Activated T-helper 1 cell treated with anti-CD3 and anti-CD28 coated beads, Interleukin-12 subunit alpha, Interleukin-12 subunit beta, Interleukin-2, Interleukin-4 antibody, amounts not matched to agents 30 ng/mL and 10 ng/mL and 1 ng/mL, durations not matched to agents 14 hours and 24 hours and 36 hours (primary cell): Measurements from ENCODE around the gene SERBP1. TPM values are rescaled to one million over a fixed set of nuclear protein-coding genes. Genes with fewer than 3 reads are reported as not detected.

ENCODE experiments used
- DNase-seq: peaks from one replicate; pipeline ENCODE4 v3.0.0; 2021; ENCODE audit warnings: low spot score
- H3K27ac Mint-ChIP-seq: one replicate; pipeline ENCODE4 v1.8.0; 2021; ENCODE audit warnings: mild to moderate bottlenecking, mixed read lengths
- H3K27me3 Mint-ChIP-seq: one replicate; pipeline ENCODE4 v1.8.0; 2022; ENCODE audit warnings: mild to moderate bottlenecking, moderate library complexity, mixed read lengths; ENCODE audit not compliant: insufficient read depth
- H3K36me3 Mint-ChIP-seq: one replicate; pipeline ENCODE4 v1.8.0; 2021; ENCODE audit warnings: low read depth, mixed read lengths
- H3K4me1 Mint-ChIP-seq: one replicate; pipeline ENCODE4 v1.8.0; 2021; ENCODE audit warnings: low read depth, mixed read lengths
- H3K4me3 Mint-ChIP-seq: one replicate; pipeline ENCODE4 v1.8.0; 2021; ENCODE audit warnings: mild to moderate bottlenecking, moderate library complexity, mixed read lengths
- H3K9me3 Mint-ChIP-seq: one replicate; pipeline ENCODE4 v1.8.0; 2021; ENCODE audit warnings: mixed read lengths
- intact Hi-C: fragments of 100-400 bp; cut with micrococcal nuclease; formaldehyde crosslinking; loops from one replicate; pipeline ENCODE4 v1.15.1; 2024
- total RNA-seq: library from RNA; stranded (reverse); gene quantifications from 2 replicates; pipeline ENCODE4 v1.2.3, GENCODE V29; 2022

Gene SERBP1
- total RNA-seq, result 585 and 603 TPM in 2 replicates

- peaks cover 62% of the 10 kb centered on the region for H3K4me1 Mint-ChIP-seq
- H3K9me3 Mint-ChIP-seq, result no peaks in the 10 kb centered on the region
- H3K4me3 Mint-ChIP-seq, result peak within 1 kb of the TSS; percentile 90
- peak within 1 kb of the TSS; percentile 97 for H3K27ac Mint-ChIP-seq
- intact Hi-C loops, result loop anchor here (1.0 to 10.0 kb wide), 11 partner anchors 30 to 666 kb away; partner anchors contain the start of gene SLC35D1
- H3K36me3 Mint-ChIP-seq, result peaks cover 37% of the 10 kb centered on the region
- DNase-seq, result peak; percentile 95
- H3K27me3 Mint-ChIP-seq, result no peaks in the 10 kb centered on the region
These were observed at the start of gene SERBP1 for GRCh38 chr1:67430358-67431155. Gene SERBP1, minus strand, starts transcription at chr1:67430402. Its CDS starts 102 bp downstream, at chr1:67430300.

GRCh38 chr1:67479146-67479891, 49.1 kb upstream of the SERBP1 start:
- H3K27ac Mint-ChIP-seq, result no peak overlapping the region
- intact Hi-C loops, result no loop called here
- H3K27me3 Mint-ChIP-seq, result no peaks in the 10 kb centered on the region
- DNase-seq, result no peak
- peaks cover 6% of the 10 kb centered on the region for H3K9me3 Mint-ChIP-seq
- no peak overlapping the region for H3K4me3 Mint-ChIP-seq
- H3K36me3 Mint-ChIP-seq, result no peaks in the 10 kb centered on the region
- peaks cover 5% of the 10 kb centered on the region for H3K4me1 Mint-ChIP-seq

- H3K27me3 Mint-ChIP-seq, result no peaks in the 10 kb centered on the region
- peaks cover 5% of the 10 kb centered on the region for H3K4me1 Mint-ChIP-seq
- no peak overlapping the region for H3K27ac Mint-ChIP-seq
- no peak for DNase-seq
- no peaks in the 10 kb centered on the region for H3K36me3 Mint-ChIP-seq
- no peak overlapping the region for H3K4me3 Mint-ChIP-seq
- H3K9me3 Mint-ChIP-seq, result no peaks in the 10 kb centered on the region
- intact Hi-C loops, result no loop called here
These were observed 46.7 kb upstream of the SERBP1 start for GRCh38 chr1:67476906-67477305.

GRCh38 chr1:67476006-67476482, 45.8 kb upstream of the SERBP1 start:
- H3K36me3 Mint-ChIP-seq, result no peaks in the 10 kb centered on the region
- peaks cover 5% of the 10 kb centered on the region for H3K4me1 Mint-ChIP-seq
- no peak overlapping the region for H3K27ac Mint-ChIP-seq
- DNase-seq, result no peak
- intact Hi-C loops, result no loop called here
- no peak overlapping the region for H3K4me3 Mint-ChIP-seq
- H3K9me3 Mint-ChIP-seq, result no peaks in the 10 kb centered on the region
- peaks cover 4% of the 10 kb centered on the region for H3K27me3 Mint-ChIP-seq

GRCh38 chr1:67472056-67472455, 41.9 kb upstream of the SERBP1 start:
- peaks cover 4% of the 10 kb centered on the region for H3K27me3 Mint-ChIP-seq
- intact Hi-C loops, result no loop called here
- no peaks in the 10 kb centered on the region for H3K36me3 Mint-ChIP-seq
- H3K4me3 Mint-ChIP-seq, result no peak overlapping the region
- no peaks in the 10 kb centered on the region for H3K9me3 Mint-ChIP-seq
- DNase-seq, result no peak
- no peaks in the 10 kb centered on the region for H3K4me1 Mint-ChIP-seq
- no peak overlapping the region for H3K27ac Mint-ChIP-seq

GRCh38 chr1:67469431-67469830, 39.2 kb upstream of the SERBP1 start:
- Mint-ChIP-seq H3K27ac (no peak overlapping the region), H3K9me3 (no peaks in the 10 kb centered on the region)
- intact Hi-C loops, result no loop called here

GRCh38 chr1:67468066-67468718, 38.0 kb upstream of the SERBP1 start:
- H3K4me1 Mint-ChIP-seq, result no peaks in the 10 kb centered on the region

More at GRCh38 chr1:67469431-67469830, 39.2 kb upstream of the SERBP1 start:
- H3K36me3 Mint-ChIP-seq, result no peaks in the 10 kb centered on the region
- no peak overlapping the region for H3K4me3 Mint-ChIP-seq
- peaks cover 4% of the 10 kb centered on the region for H3K27me3 Mint-ChIP-seq
- H3K4me1 Mint-ChIP-seq, result no peaks in the 10 kb centered on the region
- no peak for DNase-seq

GRCh38 chr1:67465375-67465774, 35.2 kb upstream of the SERBP1 start:
- H3K27ac Mint-ChIP-seq, result no peak overlapping the region
- intact Hi-C loops, result no loop called here

More at GRCh38 chr1:67468066-67468718, 38.0 kb upstream of the SERBP1 start:
- peaks cover 7% of the 10 kb centered on the region for H3K27me3 Mint-ChIP-seq
- intact Hi-C loops, result no loop called here
- H3K36me3 Mint-ChIP-seq, result no peaks in the 10 kb centered on the region
- no peak overlapping the region for H3K27ac Mint-ChIP-seq
- no peak for DNase-seq
- H3K9me3 Mint-ChIP-seq, result no peaks in the 10 kb centered on the region
- H3K4me3 Mint-ChIP-seq, result no peak overlapping the region

GRCh38 chr1:67464746-67465145, 34.5 kb upstream of the SERBP1 start:
- no peaks in the 10 kb centered on the region for H3K36me3 Mint-ChIP-seq
- no peak for DNase-seq
- intact Hi-C loops, result no loop called here
- H3K9me3 Mint-ChIP-seq, result no peaks in the 10 kb centered on the region
- H3K4me1 Mint-ChIP-seq, result no peaks in the 10 kb centered on the region
- H3K27me3 Mint-ChIP-seq, result peaks cover 3% of the 10 kb centered on the region
- H3K4me3 Mint-ChIP-seq, result no peak overlapping the region
- H3K27ac Mint-ChIP-seq, result no peak overlapping the region

More at GRCh38 chr1:67465375-67465774, 35.2 kb upstream of the SERBP1 start:
- H3K36me3 Mint-ChIP-seq, result no peaks in the 10 kb centered on the region
- no peak overlapping the region for H3K4me3 Mint-ChIP-seq
- H3K27me3 Mint-ChIP-seq, result peaks cover 3% of the 10 kb centered on the region
- DNase-seq, result no peak
- no peaks in the 10 kb centered on the region for H3K9me3 Mint-ChIP-seq
- no peaks in the 10 kb centered on the region for H3K4me1 Mint-ChIP-seq

GRCh38 chr1:67464058-67464457, 33.9 kb upstream of the SERBP1 start:
- Mint-ChIP-seq H3K4me1 (no peaks in the 10 kb centered on the region), H3K27me3 (peaks cover 3% of the 10 kb centered on the region), H3K27ac (no peak overlapping the region), H3K9me3 (no peaks in the 10 kb centered on the region), H3K4me3 (no peak overlapping the region), H3K36me3 (no peaks in the 10 kb centered on the region)
- intact Hi-C loops, result no loop called here
- no peak for DNase-seq

GRCh38 chr1:67463298-67463955, 33.2 kb upstream of the SERBP1 start:
- H3K9me3 Mint-ChIP-seq, result no peaks in the 10 kb centered on the region

GRCh38 chr1:67460676-67461500, 30.7 kb upstream of the SERBP1 start:
- H3K27me3 Mint-ChIP-seq, result peaks cover 9% of the 10 kb centered on the region
- H3K36me3 Mint-ChIP-seq, result no peaks in the 10 kb centered on the region
- H3K4me1 Mint-ChIP-seq, result no peaks in the 10 kb centered on the region
- no peaks in the 10 kb centered on the region for H3K9me3 Mint-ChIP-seq
- no peak overlapping the region for H3K27ac Mint-ChIP-seq
- no peak for DNase-seq
- no peak overlapping the region for H3K4me3 Mint-ChIP-seq
- intact Hi-C loops, result no loop called here

More at GRCh38 chr1:67463298-67463955, 33.2 kb upstream of the SERBP1 start:
- no peaks in the 10 kb centered on the region for H3K4me1 Mint-ChIP-seq
- intact Hi-C loops, result no loop called here
- no peak overlapping the region for H3K27ac Mint-ChIP-seq
- H3K4me3 Mint-ChIP-seq, result no peak overlapping the region
- H3K36me3 Mint-ChIP-seq, result no peaks in the 10 kb centered on the region
- DNase-seq, result no peak
- H3K27me3 Mint-ChIP-seq, result peaks cover 3% of the 10 kb centered on the region
